ENCODE measurements around the gene DNAJC5.

DNAJC5 gene

DNA sequence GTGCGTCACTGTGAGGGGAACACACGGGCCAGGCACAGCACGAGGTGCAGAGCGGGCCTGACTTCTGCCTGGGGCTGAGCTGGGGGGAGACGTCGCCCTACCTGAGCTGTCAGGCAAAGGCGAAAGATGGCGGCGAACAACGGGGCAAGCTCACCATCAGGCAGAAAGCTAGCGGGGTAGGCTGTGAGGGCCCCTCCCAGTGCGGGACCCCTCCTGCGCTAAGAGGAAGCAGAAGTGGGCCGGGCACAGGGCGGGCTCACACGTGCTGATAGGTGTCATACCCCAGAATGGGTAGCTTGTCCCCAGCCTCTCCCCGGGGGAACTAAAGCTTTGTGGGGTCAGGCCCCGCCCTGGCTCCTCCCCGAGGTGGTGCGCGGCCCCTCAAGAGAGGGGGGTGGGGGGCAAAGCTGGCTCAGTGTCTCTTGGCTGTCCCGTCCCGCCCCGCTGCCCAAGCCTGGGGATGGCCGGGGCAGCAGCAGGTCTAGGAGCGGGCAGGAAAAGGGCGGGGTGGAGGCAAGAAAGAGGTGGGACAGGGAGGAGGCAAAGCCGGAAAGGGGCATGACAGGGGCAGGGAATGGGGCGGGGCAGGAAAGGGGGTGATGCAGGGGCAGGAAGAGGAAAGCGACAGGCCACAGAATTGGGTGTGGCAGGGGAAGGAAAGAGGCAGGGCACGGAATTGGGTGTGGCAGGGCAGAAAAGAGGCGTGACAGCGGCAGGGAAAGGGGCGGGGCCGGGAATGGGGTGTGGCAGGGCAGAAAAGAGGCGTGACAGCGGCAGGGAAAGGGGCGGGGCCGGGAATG, 46.6 kb downstream of the DNAJC5 start:
- TF ChIP-seq, protein P1, sequence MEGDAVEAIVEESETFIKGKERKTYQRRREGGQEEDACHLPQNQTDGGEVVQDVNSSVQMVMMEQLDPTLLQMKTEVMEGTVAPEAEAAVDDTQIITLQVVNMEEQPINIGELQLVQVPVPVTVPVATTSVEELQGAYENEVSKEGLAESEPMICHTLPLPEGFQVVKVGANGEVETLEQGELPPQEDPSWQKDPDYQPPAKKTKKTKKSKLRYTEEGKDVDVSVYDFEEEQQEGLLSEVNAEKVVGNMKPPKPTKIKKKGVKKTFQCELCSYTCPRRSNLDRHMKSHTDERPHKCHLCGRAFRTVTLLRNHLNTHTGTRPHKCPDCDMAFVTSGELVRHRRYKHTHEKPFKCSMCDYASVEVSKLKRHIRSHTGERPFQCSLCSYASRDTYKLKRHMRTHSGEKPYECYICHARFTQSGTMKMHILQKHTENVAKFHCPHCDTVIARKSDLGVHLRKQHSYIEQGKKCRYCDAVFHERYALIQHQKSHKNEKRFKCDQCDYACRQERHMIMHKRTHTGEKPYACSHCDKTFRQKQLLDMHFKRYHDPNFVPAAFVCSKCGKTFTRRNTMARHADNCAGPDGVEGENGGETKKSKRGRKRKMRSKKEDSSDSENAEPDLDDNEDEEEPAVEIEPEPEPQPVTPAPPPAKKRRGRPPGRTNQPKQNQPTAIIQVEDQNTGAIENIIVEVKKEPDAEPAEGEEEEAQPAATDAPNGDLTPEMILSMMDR (IDR thresholded peaks at IDR 0.05), result no peak

DNA sequence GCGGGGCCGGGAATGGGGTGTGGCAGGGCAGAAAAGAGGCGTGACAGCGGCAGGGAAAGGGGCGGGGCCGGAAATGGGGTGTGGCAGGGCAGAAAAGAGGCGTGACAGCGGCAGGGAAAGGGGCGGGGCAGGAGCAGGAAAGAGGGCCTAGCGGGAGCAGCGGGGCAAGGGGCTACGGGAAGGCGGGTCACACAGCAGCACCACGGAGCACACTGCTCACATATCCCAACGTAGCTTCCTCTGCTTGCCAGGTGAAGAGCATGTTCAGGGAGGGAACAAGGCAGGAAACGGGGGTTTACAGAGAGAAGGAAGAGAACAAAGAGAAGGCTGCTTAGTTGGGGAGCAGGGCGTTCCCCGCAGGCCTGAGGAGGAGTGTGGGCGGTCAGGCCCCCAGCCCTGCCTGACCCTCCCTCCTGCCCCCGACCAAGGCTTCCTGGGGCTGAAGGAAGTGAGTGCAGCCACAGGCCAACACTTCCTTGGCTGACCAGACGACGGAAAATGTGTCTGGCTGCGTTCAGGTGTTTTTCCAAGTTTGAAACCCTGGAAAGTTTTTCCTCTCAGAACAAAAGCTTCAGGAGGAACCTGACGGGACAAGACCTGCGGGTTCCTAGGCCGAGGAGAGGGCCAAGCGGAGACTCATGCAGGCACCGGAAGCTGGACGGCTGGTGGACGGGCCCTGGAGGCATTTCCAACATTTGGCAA, 47.5 kb downstream of the DNAJC5 start:
- TF ChIP-seq, protein P1 (IDR thresholded peaks at IDR 0.05), result no peak

DNA sequence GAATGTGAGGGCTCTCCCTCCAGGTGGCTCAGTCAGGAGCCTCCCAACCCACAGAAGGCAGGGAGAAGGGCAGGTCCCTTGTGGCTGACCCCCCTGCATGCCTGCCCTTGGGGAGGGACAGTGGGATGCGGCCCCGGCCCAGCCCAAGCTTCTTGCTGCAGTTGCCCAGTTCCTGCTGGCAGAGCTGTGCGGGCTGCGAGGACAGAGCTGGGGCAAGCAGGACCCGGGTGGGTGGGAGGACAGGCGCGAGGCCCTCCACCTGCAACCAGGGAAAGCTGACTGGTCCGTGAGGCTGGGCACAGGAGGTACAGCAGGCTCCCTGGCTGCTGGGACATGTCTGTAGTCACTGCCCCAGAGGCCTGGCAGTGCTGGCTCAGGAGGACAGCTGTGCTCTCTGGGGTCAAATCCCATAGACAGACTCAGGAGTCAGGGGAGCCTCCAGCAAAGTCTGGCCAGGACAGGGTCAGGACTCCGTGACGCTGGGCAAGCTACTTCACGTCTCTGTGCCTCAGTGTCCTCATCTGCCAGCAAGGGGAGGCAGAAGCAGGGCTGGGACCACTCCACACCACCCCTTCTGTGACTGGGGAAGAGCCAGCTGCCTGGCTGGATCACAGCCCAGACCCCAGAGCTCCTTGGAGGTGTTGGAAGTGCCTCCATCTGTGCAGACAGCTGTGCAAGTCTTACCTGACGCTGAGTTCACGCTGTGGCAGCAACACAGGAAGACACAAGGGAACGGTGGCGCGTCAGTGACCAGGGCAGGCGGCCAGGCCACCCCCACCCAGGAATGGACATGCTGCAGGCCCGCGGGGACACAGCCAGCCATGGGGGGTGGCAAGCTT, 48.3 kb downstream of the DNAJC5 start:
- TF ChIP-seq, protein P1 (IDR thresholded peaks at IDR 0.05), result no peak

DNA sequence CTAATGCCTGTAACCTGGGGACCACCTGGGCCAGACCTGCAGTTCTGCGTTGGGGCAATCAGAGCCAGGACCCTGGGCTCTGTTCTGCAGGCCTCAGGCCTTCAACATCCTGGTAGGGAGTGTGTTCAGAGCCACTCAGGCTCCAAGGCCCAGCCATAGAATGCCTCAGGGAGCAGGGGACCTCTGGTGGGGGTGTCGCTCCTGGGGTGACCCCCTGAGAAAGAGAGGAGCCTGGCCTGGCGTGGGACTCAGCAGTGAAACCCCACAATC, 48.8 kb downstream of the DNAJC5 start:
- TF ChIP-seq, protein P1 (IDR thresholded peaks at IDR 0.05), result no peak

DNA sequence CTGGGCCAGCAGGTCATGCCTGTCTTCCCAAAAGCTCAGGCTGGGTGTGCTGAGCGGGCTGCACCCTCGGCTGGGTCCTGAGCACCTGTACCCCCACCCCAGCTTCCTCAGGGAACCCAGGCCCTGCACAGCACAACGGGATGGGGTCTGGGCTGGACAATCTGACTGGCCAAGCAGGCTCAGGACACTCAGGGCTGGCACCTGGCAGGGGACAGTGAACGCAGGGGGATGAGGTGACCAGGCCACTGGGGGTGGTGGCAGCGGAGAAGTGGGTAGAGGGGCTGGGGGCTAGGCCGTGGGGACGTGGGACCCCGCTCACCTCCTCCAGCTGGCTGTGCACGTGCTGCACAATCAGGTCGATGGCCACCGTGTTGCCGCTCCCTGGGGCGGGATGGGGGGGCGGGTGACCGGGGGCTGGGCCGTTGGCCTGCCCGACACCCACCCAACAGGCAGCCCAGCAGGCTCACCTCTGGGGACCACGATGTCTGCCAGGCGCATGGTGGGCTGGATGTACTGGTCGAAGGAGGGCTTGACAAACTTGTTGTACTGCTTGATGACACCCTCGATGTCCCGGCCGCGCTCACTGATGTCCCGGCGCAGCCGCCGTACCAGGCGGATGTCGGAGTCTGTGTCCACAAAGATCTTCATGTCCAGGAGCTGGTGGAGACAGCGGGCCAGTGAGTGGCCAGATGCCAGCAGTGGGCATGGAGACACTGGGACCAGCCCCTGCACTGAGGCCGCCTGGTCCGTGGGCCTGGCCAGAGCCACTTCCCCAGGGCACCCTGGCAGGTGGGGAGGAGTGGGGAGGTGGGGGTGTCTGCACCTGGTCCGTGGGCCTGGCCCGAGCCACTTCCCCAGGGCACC, 49.4 kb downstream of the DNAJC5 start:
- TF ChIP-seq, protein P1 (IDR thresholded peaks at IDR 0.05), result no peak

DNA sequence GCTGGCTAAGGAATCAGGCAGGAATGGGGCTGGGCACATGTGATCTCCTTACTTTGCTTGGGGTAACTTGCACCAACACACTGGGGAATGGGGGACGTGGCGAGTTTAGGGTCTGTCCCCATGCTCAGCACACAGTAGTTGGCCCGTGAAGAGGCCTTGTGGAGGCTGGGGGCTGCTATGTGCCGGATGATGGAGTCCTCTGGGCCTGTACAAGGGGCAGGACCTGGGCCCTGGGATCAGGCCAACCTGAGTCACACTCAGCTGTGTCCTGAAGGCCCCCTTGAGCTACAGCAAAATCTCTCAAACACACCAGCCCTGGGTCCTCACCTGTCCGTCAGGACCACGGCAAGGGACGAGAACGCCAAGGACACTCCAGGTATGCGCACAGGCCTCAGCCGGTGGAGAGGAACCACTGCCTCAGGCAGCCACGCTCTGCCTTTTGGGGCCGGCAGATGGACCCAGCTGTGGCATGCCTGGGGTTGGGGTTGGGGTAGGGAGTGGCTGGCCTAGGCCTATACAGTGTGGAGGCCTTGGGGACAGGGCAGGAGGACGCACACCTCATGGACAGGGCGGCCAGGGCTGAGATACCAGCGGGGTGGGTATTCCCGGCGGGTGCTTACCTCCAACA, 50.2 kb downstream of the DNAJC5 start:
- TF ChIP-seq, protein P1 (IDR thresholded peaks at IDR 0.05), result no peak

All from LNCAP (cell line).